Epithelial cell of proximal tubule (primary cell): ENCODE measurements around the gene C1QTNF8. TPM values are rescaled to one million over a fixed set of nuclear protein-coding genes. Genes with fewer than 3 reads are reported as not detected.

ENCODE experiments used
- DNase-seq: peaks from one replicate; pipeline ENCODE4 v3.0.0-alpha.2; 2011; ENCODE audit warnings: low read depth
- H3K4me3 ChIP-seq: 2 replicates; pipeline ENCODE4 v1.5.1; 2011; ENCODE audit warnings: low read depth, mild to moderate bottlenecking, low read length
- CTCF ChIP-seq: conservative IDR thresholded peaks from 2 replicates; pipeline ENCODE4 v1.5.1; 2012; ENCODE audit warnings: low read depth, mild to moderate bottlenecking, low read length
- total RNA-seq: library from RNA; depleted of rRNA; stranded (reverse); fragments of >200 nt; gene quantifications from 2 replicates; pipeline ENCODE4 v1.2.3, GENCODE V29; 2015

C1QTNF8 gene
- total RNA-seq, 1 donor from 2014 or later, result not detected

GRCh38 chr16:1141191-1141590, 45.1 kb upstream of the C1QTNF8 start:
- DNase-seq, result no peak
- TF ChIP-seq CTCF, result no peak
- no peak overlapping the region for H3K4me3 ChIP-seq

DNA sequence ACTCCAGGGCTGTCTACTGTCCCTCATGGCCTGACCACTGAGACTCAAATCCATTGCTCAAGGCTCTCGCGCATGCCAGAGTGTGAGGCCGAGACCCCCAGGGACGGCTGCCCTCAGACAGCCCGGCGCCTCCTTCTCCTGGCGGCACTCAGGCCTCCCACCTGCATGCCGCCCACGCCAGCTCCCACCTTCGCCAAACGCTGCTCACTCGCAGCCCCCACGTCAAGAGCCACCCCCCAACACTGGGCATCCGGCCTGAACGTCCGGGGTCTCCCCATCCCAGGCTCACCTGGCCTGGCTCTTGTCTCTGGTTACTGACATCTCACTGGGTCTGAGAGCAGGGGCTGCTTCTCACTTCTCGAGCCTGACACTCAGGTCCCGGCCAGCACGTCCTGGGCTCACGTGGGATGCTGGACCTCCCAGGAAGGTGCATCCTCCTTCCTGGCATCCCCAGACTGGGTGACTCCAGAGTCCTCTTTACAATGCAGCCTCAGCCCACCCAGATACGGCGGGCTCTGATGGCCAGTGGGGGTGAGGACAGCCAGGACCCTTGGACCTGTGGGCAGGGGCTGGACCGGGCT, 44.6 kb upstream of the C1QTNF8 start:
- TF ChIP-seq CTCF, result no peak
- H3K4me3 ChIP-seq, result no peak overlapping the region
- no peak for DNase-seq

DNA sequence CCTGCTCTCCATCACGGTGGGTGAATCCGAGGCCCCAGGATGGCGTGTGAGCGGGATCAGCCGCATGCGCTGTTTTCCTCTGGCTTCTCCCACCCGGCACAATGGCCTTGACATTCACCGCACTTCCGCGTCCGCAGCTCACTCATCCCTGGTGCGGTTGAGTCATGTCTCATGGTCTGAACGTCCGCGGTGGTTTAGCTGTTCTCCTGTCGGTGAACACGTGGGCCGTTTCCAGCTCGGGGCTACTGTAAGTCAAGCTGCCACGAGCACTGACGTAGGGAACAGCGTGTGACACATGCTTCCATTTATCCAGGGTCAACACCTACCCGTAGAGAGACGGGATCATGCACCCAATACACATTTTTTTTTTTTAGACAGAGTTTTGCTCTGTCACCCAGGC, 41.6 kb upstream of the C1QTNF8 start:
- peak; percentile 16 for DNase-seq
- no peak overlapping the region for H3K4me3 ChIP-seq
- no peak for TF ChIP-seq CTCF

GRCh38 chr16:1135459-1135825, 39.4 kb upstream of the C1QTNF8 start:
- DNase-seq, result no peak
- no peak for TF ChIP-seq CTCF
- no peak overlapping the region for H3K4me3 ChIP-seq

DNA sequence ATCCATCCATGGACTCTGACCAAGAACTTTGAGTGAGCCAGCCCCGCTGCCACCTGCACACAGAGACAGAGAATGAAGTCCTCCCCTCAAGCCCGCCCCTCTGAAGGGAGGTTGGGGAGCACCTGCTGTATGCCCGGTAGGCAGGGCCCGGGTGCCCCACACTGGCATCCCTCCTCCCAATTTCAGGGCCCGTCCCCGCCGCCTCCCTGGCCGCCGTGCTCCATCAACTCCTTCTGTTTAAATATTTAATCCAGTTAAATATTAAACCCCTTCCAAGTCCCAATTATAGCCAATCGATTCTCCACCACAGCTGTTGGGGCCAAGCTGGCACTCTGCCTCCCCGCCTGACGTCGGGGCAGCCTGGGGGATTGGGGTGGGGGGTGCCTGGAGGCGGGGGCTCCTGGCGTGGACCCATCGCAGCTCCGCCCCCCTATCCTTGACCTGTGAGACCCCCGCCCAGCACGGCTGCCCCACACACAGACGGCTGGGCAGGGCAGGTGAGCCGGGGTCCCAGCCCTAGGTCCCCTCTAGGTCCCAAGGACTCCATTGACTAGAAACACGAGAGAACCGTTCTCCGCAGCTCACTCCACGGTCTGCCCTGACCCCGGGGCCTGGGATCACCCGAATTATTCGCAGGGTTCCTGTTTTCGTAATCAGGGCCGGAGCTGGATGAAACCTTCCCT, 38.9 kb upstream of the C1QTNF8 start:
- TF ChIP-seq CTCF, result no peak
- H3K4me3 ChIP-seq, result no peak overlapping the region
- DNase-seq, result no peak

- H3K4me3 ChIP-seq, result no peak overlapping the region
- TF ChIP-seq CTCF, result no peak
- DNase-seq, result no peak
These were observed 37.9 kb upstream of the C1QTNF8 start for GRCh38 chr16:1133810-1134520.
